Brain microvascular endothelial cell (primary cell): Measurements from ENCODE around the gene GZMM.

Source experiments
- DNase-seq: peaks from one replicate; pipeline ENCODE4 v3.0.0-alpha.2; 2020
- H3K27ac ChIP-seq: fragments of 250-450 bp; sonication (Bioruptor Pico); 2 replicates; pipeline ENCODE4 v1.5.1; 2020; ENCODE audit warnings: mild to moderate bottlenecking, moderate library complexity
- H3K27me3 ChIP-seq: fragments of 250-450 bp; sonication (Bioruptor Pico); replicated peaks from 2 replicates; pipeline ENCODE4 v1.5.1; 2020; ENCODE audit warnings: mild to moderate bottlenecking
- H3K36me3 ChIP-seq: fragments of 250-450 bp; sonication (Bioruptor Pico); replicated peaks from 2 replicates; pipeline ENCODE4 v1.5.1; 2020; ENCODE audit warnings: mild to moderate bottlenecking
- H3K4me3 ChIP-seq: 2 replicates; pipeline ENCODE4 v1.5.1; 2011; ENCODE audit warnings: low read depth, mild to moderate bottlenecking, control low read depth, low read length, moderate library complexity
- CTCF ChIP-seq: IDR thresholded peaks from 2 replicates; pipeline ENCODE4 v1.5.1; 2011; ENCODE audit warnings: low read depth, mild to moderate bottlenecking, moderate library complexity, low read length, control low read depth, inconsistent platforms; ENCODE audit errors: missing control alignments
- in situ Hi-C: cut with HindIII; loops from 2 replicates; pipeline ENCODE4 v1.10.0; 2017; ENCODE audit warnings: low sequenced_read_pairs, low pct_ligation_motif_present

The GZMM gene

GRCh38 chr19:511101-511851 lies 32.6 kb upstream of the GZMM start:
- in situ Hi-C loops: no loop called here
- Histone ChIP-seq H3K4me3 (no peak overlapping the region), H3K36me3 (no peaks in the 10 kb centered on the region), H3K27ac (peak overlapping the region; percentile 26), H3K27me3 (no peaks in the 10 kb centered on the region)
- no peak for TF ChIP-seq CTCF
- DNase-seq: no peak

- H3K27ac ChIP-seq: no peak overlapping the region
- H3K4me3 ChIP-seq: no peak overlapping the region
- no peaks in the 10 kb centered on the region for H3K27me3 ChIP-seq
- in situ Hi-C loops: no loop called here
- DNase-seq: no peak
- TF ChIP-seq CTCF: no peak
- no peaks in the 10 kb centered on the region for H3K36me3 ChIP-seq
These were observed 31.1 kb upstream of the GZMM start for GRCh38 chr19:512547-513365.

- no peak overlapping the region for H3K4me3 ChIP-seq
These were observed 30.3 kb upstream of the GZMM start for GRCh38 chr19:513368-514165.

GRCh38 chr19:514166-514663 lies 29.6 kb upstream of the GZMM start:
- Histone ChIP-seq H3K36me3 (no peaks in the 10 kb centered on the region), H3K27me3 (no peaks in the 10 kb centered on the region), H3K27ac (no peak overlapping the region), H3K4me3 (no peak overlapping the region)
- no peak for DNase-seq
- in situ Hi-C loops: no loop called here
- TF ChIP-seq CTCF: no peak

More at GRCh38 chr19:513368-514165, 30.3 kb upstream of the GZMM start:
- Histone ChIP-seq H3K27ac (no peak overlapping the region), H3K36me3 (no peaks in the 10 kb centered on the region), H3K27me3 (no peaks in the 10 kb centered on the region)
- no peak for TF ChIP-seq CTCF
- in situ Hi-C loops: no loop called here
- no peak for DNase-seq

- no peak for TF ChIP-seq CTCF
- Histone ChIP-seq H3K27me3 (no peaks in the 10 kb centered on the region), H3K4me3 (no peak overlapping the region), H3K27ac (no peak overlapping the region), H3K36me3 (no peaks in the 10 kb centered on the region)
- in situ Hi-C loops: no loop called here
- DNase-seq: no peak
These were observed 25.9 kb upstream of the GZMM start for GRCh38 chr19:517721-518597.
